Transverse colon (tissue), 4 donors: ENCODE results near the gene CISD2.

Experiments
- CTCF ChIP-seq, 5 experiments: fragments of 200-600 bp in 3 of 5; fragments of 450-650 bp in 2 of 5; sonication (generic) in 3 of 5; IDR thresholded peaks; 1 replicate in 2 of 5; 2 replicates in 3 of 5; pipeline ENCODE4 v1.5.1; 2016 to 2017; ENCODE audit warnings: antibody characterized with exemption in 5 of 5, inconsistent platforms in 3 of 5, mild to moderate bottlenecking in 2 of 5, moderate library complexity in 1 of 5
- EP300 ChIP-seq: sonication (generic); formaldehyde crosslinking; IDR thresholded peaks from one replicate; pipeline ENCODE4 v1.6.1; 2017; ENCODE audit warnings: antibody characterized with exemption, low read depth
- POLR2A ChIP-seq: fragments of 450-650 bp; IDR thresholded peaks from one replicate; pipeline ENCODE4 v1.6.1; 2016; ENCODE audit warnings: antibody characterized with exemption, mild to moderate bottlenecking, moderate library complexity
- POLR2AphosphoS5 ChIP-seq, 3 donors: sonication (generic); formaldehyde crosslinking; IDR thresholded peaks; one replicate each; pipeline ENCODE4 v1.6.1; 2016; ENCODE audit warnings: antibody characterized with exemption in 3 of 3

GRCh38 chr4:102828497-102828808 lies 40.3 kb upstream of the CISD2 start:
- TF ChIP-seq EP300, result no peak
- peak in 1 of 5 experiments; percentile 14 for TF ChIP-seq CTCF (IDR thresholded peaks at IDR 0.05)
- TF ChIP-seq POLR2A, result no peak
- TF ChIP-seq POLR2AphosphoS5 (IDR thresholded peaks at IDR 0.05), result no peak
